ENCODE measurements around the gene CELF2. TPM values are rescaled to one million over a fixed set of nuclear protein-coding genes. Genes with fewer than 3 reads are reported as not detected.

Gene CELF2
- total and polyA plus RNA-seq, 9 of the 15 experiments (the other 6 are each of a cell fraction or from before 2014, with no cell fraction given) = 4.0 to 20.3 (median 11.1) TPM

DNA sequence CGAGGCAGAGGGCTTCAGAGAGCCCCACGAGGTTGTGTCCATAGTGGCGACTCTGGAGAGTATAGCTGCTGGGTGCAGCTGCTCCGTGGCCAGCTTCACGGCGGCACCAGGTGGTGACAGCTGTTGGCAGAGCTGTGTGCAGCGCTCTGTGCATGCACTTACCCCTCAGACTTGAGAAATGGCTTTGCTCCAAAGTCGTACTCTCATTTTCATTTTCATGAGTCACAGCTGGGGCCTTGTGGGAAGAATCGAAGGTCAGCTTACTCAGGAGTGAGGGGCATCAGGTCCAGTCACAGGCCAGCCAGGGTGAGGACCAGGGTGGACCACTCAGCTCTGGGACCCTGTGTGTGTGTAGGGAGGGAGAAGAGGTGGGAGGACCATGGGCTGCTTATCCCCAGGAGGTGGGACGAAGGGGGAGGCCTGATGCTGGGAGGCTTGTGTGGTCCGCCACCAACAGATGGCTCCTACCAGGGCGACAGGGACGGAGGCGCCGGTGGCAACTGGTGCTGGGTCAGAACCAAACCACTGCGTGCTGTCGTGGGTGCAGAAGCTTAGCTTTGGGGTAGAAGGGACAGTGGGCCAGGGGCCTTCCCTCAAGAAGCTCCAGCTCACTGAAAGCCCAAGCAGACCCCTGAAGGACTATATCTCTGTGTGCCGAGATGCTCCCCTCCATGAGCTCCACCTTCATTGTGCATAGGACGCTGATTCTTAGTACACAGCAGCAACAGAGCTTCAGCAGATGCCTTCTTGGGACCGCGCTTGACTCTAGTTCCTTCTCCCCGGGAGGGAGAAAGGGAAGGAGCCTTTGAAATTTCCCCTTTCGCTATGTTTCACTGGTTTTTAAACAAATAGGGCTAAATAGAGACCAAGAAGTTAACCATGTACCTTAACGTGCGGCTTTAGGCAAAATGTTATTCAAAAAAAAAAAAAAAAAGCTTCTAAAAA, 225.0 kb downstream of the CELF2 start:
- no peak overlapping the region for H2AFZ ChIP-seq (ENCODE audit: low read depth, low read length)
- no peak overlapping the region for H3K9ac ChIP-seq (ENCODE audit: insufficient read depth in 1 of 2, low read depth in 2 of 2, low read length in 2 of 2)
- intact Hi-C loops (cut with micrococcal nuclease) = no loop called here
- no peaks in the 10 kb centered on the region for H4K20me1 ChIP-seq (replicated peaks; ENCODE audit: control insufficient read depth, insufficient read depth, low read length)
- peaks cover 0 to 3% of the 10 kb centered on the region in 2 experiments; a peak in 2 of 5 replicates for H3K4me1 ChIP-seq (replicated peaks in 1 of 2; ENCODE audit: control insufficient read depth in 2 of 2, insufficient read depth in 2 of 2, low read length in 2 of 2)
- POLR2A ChIA-PET = interaction anchor here (0.6 to 0.8 kb wide), 2 partner anchors 14 to 28 kb away, joined by 3 to 4 read pairs; no protein-coding TSS in a partner anchor
- H3K9me1 ChIP-seq (ENCODE audit: control insufficient read depth, insufficient read depth, low read length) = no peaks in the 10 kb centered on the region
- CTCF ChIA-PET (ENCODE audit: low intra/inter-chr PET ratio) = no interaction called here
- H3K9me3 ChIP-seq (replicated peaks; ENCODE audit: control insufficient read depth, insufficient read depth, low read depth, low read length) = no peaks in the 10 kb centered on the region
- 52% methylated on average over 25 of the region's 25 CpGs for WGBS (ENCODE audit: insufficient coverage, low coverage, missing lambda C conversion rate)
- no peak overlapping the region for H3K4me3 ChIP-seq
- in situ Hi-C loops (cut with MboI) = no loop called here
- no TSS peak for BruUV-seq (replicated peaks)
- H3K27ac ChIP-seq (ENCODE audit: extremely low read depth, low read depth, low read length) = no peak overlapping the region
- H3K4me2 ChIP-seq (ENCODE audit: insufficient read depth, low read length) = no peak overlapping the region
- no peaks in the 10 kb centered on the region for H3K36me3 ChIP-seq (ENCODE audit: control insufficient read depth, insufficient read depth, low read length)
- H3K79me2 ChIP-seq (ENCODE audit: control insufficient read depth, insufficient read depth, low read length) = no peaks in the 10 kb centered on the region
- TF ChIP-seq ZNF583 (CRISPR knock-in tag; IDR thresholded peaks at IDR 0.05) (no peak), GATA2 (CRISPR knock-in tag; IDR thresholded peaks at IDR 0.05) (no peak), ZNF780A (CRISPR knock-in tag; IDR thresholded peaks at IDR 0.05) (no peak), NR1H2 (CRISPR knock-in tag; IDR thresholded peaks at IDR 0.05) (no peak), SMARCC2 (IDR thresholded peaks at IDR 0.05; ENCODE audit: low read depth) (no peak), TOE1 (IDR thresholded peaks at IDR 0.05; ENCODE audit: borderline replicate concordance) (no peak), TOE1 (CRISPR knock-in tag; IDR thresholded peaks at IDR 0.05; ENCODE audit: borderline replicate concordance, low read depth) (no peak)
- TF ChIP-seq, protein P1, sequence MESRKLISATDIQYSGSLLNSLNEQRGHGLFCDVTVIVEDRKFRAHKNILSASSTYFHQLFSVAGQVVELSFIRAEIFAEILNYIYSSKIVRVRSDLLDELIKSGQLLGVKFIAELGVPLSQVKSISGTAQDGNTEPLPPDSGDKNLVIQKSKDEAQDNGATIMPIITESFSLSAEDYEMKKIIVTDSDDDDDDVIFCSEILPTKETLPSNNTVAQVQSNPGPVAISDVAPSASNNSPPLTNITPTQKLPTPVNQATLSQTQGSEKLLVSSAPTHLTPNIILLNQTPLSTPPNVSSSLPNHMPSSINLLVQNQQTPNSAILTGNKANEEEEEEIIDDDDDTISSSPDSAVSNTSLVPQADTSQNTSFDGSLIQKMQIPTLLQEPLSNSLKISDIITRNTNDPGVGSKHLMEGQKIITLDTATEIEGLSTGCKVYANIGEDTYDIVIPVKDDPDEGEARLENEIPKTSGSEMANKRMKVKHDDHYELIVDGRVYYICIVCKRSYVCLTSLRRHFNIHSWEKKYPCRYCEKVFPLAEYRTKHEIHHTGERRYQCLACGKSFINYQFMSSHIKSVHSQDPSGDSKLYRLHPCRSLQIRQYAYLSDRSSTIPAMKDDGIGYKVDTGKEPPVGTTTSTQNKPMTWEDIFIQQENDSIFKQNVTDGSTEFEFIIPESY (CRISPR knock-in tag; IDR thresholded peaks at IDR 0.05) = 0 out of 2 replicates have a peak, but pooled peaks have one; percentile 49
- TF ChIP-seq, protein P2, sequence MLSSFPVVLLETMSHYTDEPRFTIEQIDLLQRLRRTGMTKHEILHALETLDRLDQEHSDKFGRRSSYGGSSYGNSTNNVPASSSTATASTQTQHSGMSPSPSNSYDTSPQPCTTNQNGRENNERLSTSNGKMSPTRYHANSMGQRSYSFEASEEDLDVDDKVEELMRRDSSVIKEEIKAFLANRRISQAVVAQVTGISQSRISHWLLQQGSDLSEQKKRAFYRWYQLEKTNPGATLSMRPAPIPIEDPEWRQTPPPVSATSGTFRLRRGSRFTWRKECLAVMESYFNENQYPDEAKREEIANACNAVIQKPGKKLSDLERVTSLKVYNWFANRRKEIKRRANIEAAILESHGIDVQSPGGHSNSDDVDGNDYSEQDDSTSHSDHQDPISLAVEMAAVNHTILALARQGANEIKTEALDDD (IDR thresholded peaks at IDR 0.05) = no peak
- ATAC-seq (no peak), DNase-seq (ENCODE audit: extremely low read depth in 1 of 4, low spot score in 3 of 4) (no peak), FAIRE-seq (no peak)
- no peaks in the 10 kb centered on the region for H3K27me3 ChIP-seq (ENCODE audit: control insufficient read depth in 2 of 2, insufficient read depth in 2 of 2, low read length in 2 of 2)

Data from K562 (cell line).